HepG2 (cell line): Measurements from ENCODE around the gene FAM156B. TPM values are rescaled to one million over a fixed set of nuclear protein-coding genes. Genes with fewer than 3 reads are reported as not detected.
"Not testable (repeated sequence)": the region's sequence is repeated elsewhere in the genome, so short reads cannot be mapped to it uniquely, and the experiment has no call there.

Source experiments
- ATAC-seq: fragments of 200-7000 bp; cut with Tn5 transposase; 3 replicates; pipeline ENCODE4 v1.9.1; 2020; ENCODE audit warnings: mild to moderate bottlenecking, moderate library complexity
- BruUV-seq: library from RNA; stranded (reverse); fragments of 400-500 nt; replicated peaks from 2 replicates; lab custom pipeline; 2021; lab: Mats Ljungman, UMichigan
- CTCF ChIA-PET: fragments of 300-600 bp; formaldehyde crosslinking; extraction: SDS; loops from one replicate; lab custom pipeline; 2021; ENCODE audit warnings: low total read pairs, inconsistent platforms, low intra/inter-chr PET ratio; lab: Yijun Ruan, JAX
- POLR2A ChIA-PET: fragments of 350-600 bp; sonication (Branson Sonifier 250); formaldehyde crosslinking; loops from one replicate; lab custom pipeline; 2020; ENCODE audit warnings: antibody characterized with exemption, inconsistent platforms; lab: Yijun Ruan, JAX
- DNase-seq: peaks from one replicate; pipeline ENCODE4 v3.0.0-alpha.2; 2015; ENCODE audit warnings: low spot score
- FAIRE-seq: peaks from 3 replicates; lab custom pipeline; 2011; peaks lifted over from hg19 to GRCh38; lab: Jason Lieb, UNC
- H2AFZ ChIP-seq: one replicate; pipeline ENCODE4 v1.6.1; 2011; ENCODE audit warnings: low read length, inconsistent platforms
- H3K27ac ChIP-seq: fragments of 300-600 bp; 3 replicates; pipeline ENCODE4 v1.8.0; 2011; ENCODE audit warnings: mixed run types, mild to moderate bottlenecking, mixed read lengths, low read length, inconsistent platforms; ENCODE audit not compliant: insufficient read depth; ENCODE audit errors: extremely low read length
- H3K27me3 ChIP-seq, 2 experiments: fragments of 200-600 bp in 1 of 2; 2 replicates in 1 of 2; 3 replicates in 1 of 2; pipeline versions ENCODE4 v1.6.0 to v1.8.0; 2011; ENCODE audit warnings: low read length in 2 of 2, mild to moderate bottlenecking in 2 of 2, moderate library complexity in 2 of 2, inconsistent platforms in 1 of 2; ENCODE audit not compliant: insufficient read depth in 2 of 2, control insufficient read depth in 1 of 2
- H3K36me3 ChIP-seq, 2 experiments: fragments of 200-600 bp in 1 of 2; replicated peaks in 1 of 2; 2 replicates in 1 of 2; 3 replicates in 1 of 2; pipeline versions ENCODE4 v1.5.1 to v1.8.0; 2011; ENCODE audit warnings: low read length in 2 of 2, inconsistent platforms in 1 of 2; ENCODE audit not compliant: insufficient read depth in 2 of 2, control insufficient read depth in 1 of 2
- H3K4me1 ChIP-seq: 2 replicates; pipeline ENCODE4 v1.5.1; 2012; ENCODE audit warnings: low read length, inconsistent platforms; ENCODE audit not compliant: insufficient read depth
- H3K4me2 ChIP-seq: 2 replicates; pipeline ENCODE4 v1.6.0; 2011; ENCODE audit warnings: low read depth, low read length, inconsistent platforms
- H3K4me3 ChIP-seq, 3 experiments: fragments of 200-600 bp in 1 of 3; sonication (generic), shearing (Covaris generic) in 1 of 3; replicated peaks in 1 of 3; 2 replicates each; pipeline ENCODE4 v1.5.1; 2011 to 2016; ENCODE audit warnings: low read length in 3 of 3, inconsistent platforms in 2 of 3, low read depth in 2 of 3, mild to moderate bottlenecking in 2 of 3, control low read depth in 1 of 3, mixed read lengths in 1 of 3; ENCODE audit not compliant: insufficient read depth in 1 of 3
- H3K79me2 ChIP-seq: one replicate; pipeline ENCODE4 v1.6.1; 2011; ENCODE audit warnings: low read length, inconsistent platforms; ENCODE audit not compliant: insufficient read depth
- H3K9ac ChIP-seq: 2 replicates; pipeline ENCODE4 v1.6.0; 2011; ENCODE audit warnings: mild to moderate bottlenecking, low read depth, low read length, inconsistent platforms; ENCODE audit not compliant: insufficient read depth
- H3K9me3 ChIP-seq: 2 replicates; pipeline ENCODE4 v1.5.1; 2012; ENCODE audit warnings: mild to moderate bottlenecking, low read length
- H4K20me1 ChIP-seq: 2 replicates; pipeline ENCODE4 v1.6.0; 2011; ENCODE audit warnings: inconsistent platforms, mild to moderate bottlenecking, low read length, moderate library complexity; ENCODE audit not compliant: insufficient read depth
- ATF2 ChIP-seq: sonication (generic); formaldehyde crosslinking; IDR thresholded peaks from 2 replicates; pipeline ENCODE4 v1.4.0; 2020; ENCODE audit warnings: missing genetic modification reagents
- CCAR2 ChIP-seq: fragments of 200-400 bp; formaldehyde crosslinking; optimal IDR thresholded peaks from 2 replicates; pipeline ENCODE3; 2018; ENCODE audit warnings: low read depth, mild to moderate bottlenecking, low read length, moderate library complexity
- PHB2 ChIP-seq: fragments of 450-650 bp; IDR thresholded peaks from 2 replicates; pipeline ENCODE4 v1.6.1; 2018; ENCODE audit not compliant: partially characterized antibody
- SNAPC4 ChIP-seq: sonication (generic); formaldehyde crosslinking; IDR thresholded peaks from 2 replicates; pipeline ENCODE4 v1.4.0; 2020; ENCODE audit warnings: mild to moderate bottlenecking, missing genetic modification reagents
- ZBTB20 ChIP-seq: sonication (generic); formaldehyde crosslinking; IDR thresholded peaks from 2 replicates; pipeline ENCODE4 v1.8.1; 2023; ENCODE audit warnings: missing genetic modification reagents, low read depth, mild to moderate bottlenecking, borderline replicate concordance
- WGBS: methylation state at CpG from one replicate; pipeline ENCODE4 v1.1.6; 2017; ENCODE audit warnings: low lambda C conversion rate; 5-methylcytosine and 5-hydroxymethylcytosine counted together
- in situ Hi-C: cut with HindIII; loops from 2 replicates; pipeline ENCODE4 v1.10.0; 2017; ENCODE audit warnings: low pct_unique_long_range_greater_than_20kb; ENCODE audit not compliant: extremely low pct_ligation_motif_present
- intact Hi-C: fragments of 100-400 bp; cut with micrococcal nuclease; formaldehyde crosslinking; loops from one replicate; pipeline ENCODE4 v1.10.0; 2022; ENCODE audit not compliant: unreplicated experiment
- polyA plus RNA-seq, 8 experiments: library from polyadenylated mRNA; depleted of rRNA in 3 of 8; stranded (reverse) in 7 of 8; unstranded in 1 of 8; fragments of >200 nt; fragmentation: Illumina TruSeq in 4 of 8; extraction: Trizol in 4 of 8; gene quantifications; 2 replicates each; pipeline versions ENCODE4 v1.2.1 to v1.2.3, GENCODE V29; 2011 to 2016; ENCODE audit warnings: low read depth in 4 of 8, missing spikeins in 1 of 8, mixed read lengths in 1 of 8; ENCODE audit not compliant: insufficient read depth in 1 of 8
- total RNA-seq, 5 experiments: library from RNA; depleted of rRNA; stranded (reverse); fragments of >200 nt; fragmentation: Illumina TruSeq; extraction: Trizol; gene quantifications; 2 replicates each; pipeline ENCODE4 v1.2.3, GENCODE V29; 2016; ENCODE audit warnings: low read depth in 1 of 5

The FAM156B gene
- total and polyA plus RNA-seq, 2 of the 13 experiments (the other 11 are each of a cell fraction or from before 2014, with no cell fraction given), result 7.8 to 82.1 TPM

GRCh38 chrX:52913681-52914080, 16.6 kb downstream of the FAM156B start:
- in situ Hi-C loops, H4K20me1 ChIP-seq, H3K79me2 ChIP-seq, H3K27me3 ChIP-seq, H3K4me1 ChIP-seq, intact Hi-C loops, H3K4me2 ChIP-seq, H3K27ac ChIP-seq, POLR2A ChIA-PET, ATAC-seq, H3K36me3 ChIP-seq, H3K9ac ChIP-seq, BruUV-seq, H3K4me3 ChIP-seq, FAIRE-seq, DNase-seq, CTCF ChIA-PET, H3K9me3 ChIP-seq, H2AFZ ChIP-seq: not testable (repeated sequence)
- WGBS, result no CpG with 5 or more reads among the region's 9 CpGs

- H3K4me1 ChIP-seq, in situ Hi-C loops, H3K79me2 ChIP-seq, ATAC-seq, H3K36me3 ChIP-seq, H3K27me3 ChIP-seq, POLR2A ChIA-PET, H4K20me1 ChIP-seq, CTCF ChIA-PET, DNase-seq, intact Hi-C loops, H2AFZ ChIP-seq, H3K27ac ChIP-seq, H3K4me2 ChIP-seq, H3K9ac ChIP-seq, H3K9me3 ChIP-seq, FAIRE-seq, H3K4me3 ChIP-seq, BruUV-seq: not testable (repeated sequence)
- no CpG with 5 or more reads among the region's 3 CpGs for WGBS
Measured at GRCh38 chrX:52914704-52915103, 17.6 kb downstream of the FAM156B start.

GRCh38 chrX:52923781-52924241, 26.7 kb downstream of the FAM156B start:
- no peak overlapping the region for H2AFZ ChIP-seq
- H3K4me3 ChIP-seq, result no peak overlapping the region
- H3K4me1 ChIP-seq, result peaks cover 7% of the 10 kb centered on the region; the same call in 1 of the 2 replicates
- ATAC-seq, result no peak
- H3K9ac ChIP-seq, result no peak overlapping the region
- no peaks in the 10 kb centered on the region for H3K36me3 ChIP-seq
- H4K20me1 ChIP-seq, result no peaks in the 10 kb centered on the region
- no TSS peak for BruUV-seq
- no peak for DNase-seq
- ChIA-PET CTCF (no interaction called here), POLR2A (no interaction called here)
- no peaks in the 10 kb centered on the region for H3K79me2 ChIP-seq
- no peak for FAIRE-seq
- intact Hi-C loops, result no loop called here
- 100% methylated on average over 3 of the region's 4 CpGs for WGBS
- H3K9me3 ChIP-seq, result no peaks in the 10 kb centered on the region
- H3K27me3 ChIP-seq, result no peaks in the 10 kb centered on the region
- in situ Hi-C loops, result no loop called here
- no peak overlapping the region for H3K4me2 ChIP-seq
- H3K27ac ChIP-seq, result no peak overlapping the region
- no peak for TF ChIP-seq ATF2 (CRISPR knock-in tag)
- no peak for TF ChIP-seq ZBTB20 (CRISPR knock-in tag)
- no peak for TF ChIP-seq CCAR2
- no peak for TF ChIP-seq PHB2
- no peak for TF ChIP-seq SNAPC4 (CRISPR knock-in tag)
